GM12891 (cell line): ENCODE measurements around the gene IGF2BP1.

Source experiments
- POLR2A ChIP-seq: IDR thresholded peaks from 2 replicates; pipeline ENCODE4 v1.6.1; 2011; ENCODE audit warnings: low read depth, low read length, control low read depth
- POLR2AphosphoS5 ChIP-seq: IDR thresholded peaks from 2 replicates; pipeline ENCODE4 v1.6.1; 2011; ENCODE audit warnings: low read depth, low read length, control low read depth

GRCh38 chr17:49005140-49005539 is 8.0 kb downstream of the IGF2BP1 start:
- no peak for TF ChIP-seq POLR2AphosphoS5
- no peak for TF ChIP-seq POLR2A
